Activated effector memory CD4-positive, alpha-beta T cell treated with Interleukin-2 at 50 U/mL for 16 hours (primary cell): ENCODE measurements around the gene SELP.
"Not testable (repeated sequence)": the region's sequence is repeated elsewhere in the genome, so short reads cannot be mapped to it uniquely, and the experiment has no call there.

ENCODE experiments used
- DNase-seq: peaks from one replicate; pipeline ENCODE4 v3.0.0-alpha.2; 2020

SELP gene

GRCh38 chr1:169630006-169630405 is at the start of gene SELP:
TSS of gene SELP (minus strand) at chr1:169630124. CDS start at chr1:169630074, 50 bp downstream.
- DNase-seq: no peak

GRCh38 chr1:169679692-169680091 is 49.8 kb upstream of the SELP start:
- DNase-seq: no peak

- no peak for DNase-seq
Observed at GRCh38 chr1:169676001-169676400, 46.1 kb upstream of the SELP start.

- no peak for DNase-seq
Observed at GRCh38 chr1:169670836-169671235, 40.9 kb upstream of the SELP start.

GRCh38 chr1:169670244-169670643 is 40.3 kb upstream of the SELP start:
- DNase-seq: not testable (repeated sequence)

GRCh38 chr1:169667699-169668596 is 38.0 kb upstream of the SELP start:
- not testable (repeated sequence) for DNase-seq

GRCh38 chr1:169667227-169667639 is 37.3 kb upstream of the SELP start:
- DNase-seq: not testable (repeated sequence)

GRCh38 chr1:169662680-169663079 is 32.8 kb upstream of the SELP start:
- DNase-seq: not testable (repeated sequence)

GRCh38 chr1:169661066-169661465 is 31.1 kb upstream of the SELP start:
- DNase-seq: not testable (repeated sequence)

GRCh38 chr1:169658777-169659176 is 28.9 kb upstream of the SELP start:
- DNase-seq: not testable (repeated sequence)

GRCh38 chr1:169653873-169654272 is 23.9 kb upstream of the SELP start:
- no peak for DNase-seq

GRCh38 chr1:169651035-169651434 is 21.1 kb upstream of the SELP start:
- no peak for DNase-seq

- no peak for DNase-seq
Observed at GRCh38 chr1:169650551-169650950, 20.6 kb upstream of the SELP start.

- no peak for DNase-seq
Observed at GRCh38 chr1:169648709-169649108, 18.8 kb upstream of the SELP start.

- no peak for DNase-seq
Observed at GRCh38 chr1:169648187-169648586, 18.3 kb upstream of the SELP start.

- no peak for DNase-seq
Observed at GRCh38 chr1:169647512-169647911, 17.6 kb upstream of the SELP start.

- DNase-seq: no peak
Observed at GRCh38 chr1:169644297-169644696, 14.4 kb upstream of the SELP start.

- no peak for DNase-seq
Observed at GRCh38 chr1:169634877-169635276, 5.0 kb upstream of the SELP start.

- DNase-seq: no peak
Observed at GRCh38 chr1:169634145-169634544, 4.2 kb upstream of the SELP start.

GRCh38 chr1:169631249-169631648 is 1.3 kb upstream of the SELP start:
- DNase-seq: no peak

GRCh38 chr1:169624912-169625311 is 5.0 kb downstream of the SELP start:
- DNase-seq: no peak

- DNase-seq: no peak
Observed at GRCh38 chr1:169624122-169624521, 5.8 kb downstream of the SELP start.

GRCh38 chr1:169623132-169623926 is 6.6 kb downstream of the SELP start:
- DNase-seq: no peak

- DNase-seq: no peak
Observed at GRCh38 chr1:169620565-169620964, 9.4 kb downstream of the SELP start.
